ENCODE measurements around the gene NAA38.

DNA sequence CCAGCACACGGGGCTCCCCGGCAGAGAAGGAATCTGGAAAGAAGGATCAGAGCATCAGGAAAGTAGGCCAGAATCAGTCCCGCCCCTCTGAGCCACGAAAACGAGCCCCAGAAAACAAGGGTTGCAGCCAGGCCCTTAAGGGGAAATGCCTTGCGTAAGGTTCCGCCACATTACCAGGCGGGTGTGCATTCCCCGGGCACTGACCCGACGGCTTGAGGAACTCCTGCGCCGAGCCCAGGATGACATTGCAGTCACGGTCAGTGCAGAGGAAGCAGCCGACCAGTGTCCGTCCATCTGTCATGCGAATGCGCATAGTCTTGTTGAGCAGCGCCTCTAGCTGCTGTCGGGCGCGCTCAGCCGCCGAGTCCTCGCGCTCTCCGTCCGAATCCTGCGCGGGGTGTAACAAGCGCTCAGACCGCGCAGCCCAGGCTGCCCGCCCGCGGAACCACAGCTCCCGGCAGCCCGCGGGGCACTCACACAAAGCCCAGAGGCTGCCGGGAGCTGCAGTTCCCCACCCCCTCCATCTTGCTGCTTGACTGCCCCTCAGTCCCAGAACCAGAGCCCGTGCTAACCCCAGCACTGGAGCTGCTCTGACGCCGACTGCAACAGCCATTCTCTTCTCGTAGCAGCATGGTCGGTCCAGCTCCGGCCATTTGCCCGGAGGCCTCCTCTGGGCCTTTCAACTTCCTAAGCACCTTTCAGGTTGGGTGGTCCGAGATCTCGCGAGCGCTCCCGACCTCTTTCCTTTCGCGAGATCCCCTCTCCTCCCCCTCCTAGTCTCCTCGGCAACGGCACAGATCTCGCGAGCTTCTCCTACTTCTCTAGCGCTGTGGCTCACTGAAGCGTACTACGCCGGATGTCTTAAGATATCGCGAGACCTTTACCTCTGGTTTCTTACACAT lies at the start of gene NAA38:
- TF ChIP-seq, protein P1, sequence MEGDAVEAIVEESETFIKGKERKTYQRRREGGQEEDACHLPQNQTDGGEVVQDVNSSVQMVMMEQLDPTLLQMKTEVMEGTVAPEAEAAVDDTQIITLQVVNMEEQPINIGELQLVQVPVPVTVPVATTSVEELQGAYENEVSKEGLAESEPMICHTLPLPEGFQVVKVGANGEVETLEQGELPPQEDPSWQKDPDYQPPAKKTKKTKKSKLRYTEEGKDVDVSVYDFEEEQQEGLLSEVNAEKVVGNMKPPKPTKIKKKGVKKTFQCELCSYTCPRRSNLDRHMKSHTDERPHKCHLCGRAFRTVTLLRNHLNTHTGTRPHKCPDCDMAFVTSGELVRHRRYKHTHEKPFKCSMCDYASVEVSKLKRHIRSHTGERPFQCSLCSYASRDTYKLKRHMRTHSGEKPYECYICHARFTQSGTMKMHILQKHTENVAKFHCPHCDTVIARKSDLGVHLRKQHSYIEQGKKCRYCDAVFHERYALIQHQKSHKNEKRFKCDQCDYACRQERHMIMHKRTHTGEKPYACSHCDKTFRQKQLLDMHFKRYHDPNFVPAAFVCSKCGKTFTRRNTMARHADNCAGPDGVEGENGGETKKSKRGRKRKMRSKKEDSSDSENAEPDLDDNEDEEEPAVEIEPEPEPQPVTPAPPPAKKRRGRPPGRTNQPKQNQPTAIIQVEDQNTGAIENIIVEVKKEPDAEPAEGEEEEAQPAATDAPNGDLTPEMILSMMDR (IDR thresholded peaks at IDR 0.05) = peak in 2 of 3 donors; percentile 49 to 76
- TF ChIP-seq POLR2A (IDR thresholded peaks at IDR 0.05) = peak; percentile 29

Data from ovary (tissue), 3 donors.